GM12878 (cell line): ENCODE data around the gene BANP. TPM values are rescaled to one million over a fixed set of nuclear protein-coding genes. Genes with fewer than 3 reads are reported as not detected.

Experiments
- ATAC-seq: fragments of 200-7000 bp; cut with Tn5 transposase; 3 replicates; pipeline ENCODE4 v1.9.1; 2020; ENCODE audit warnings: mild to moderate bottlenecking, moderate library complexity
- BruUV-seq: library from RNA; stranded (reverse); fragments of 400-500 nt; replicated peaks from 2 replicates; lab custom pipeline; 2021; lab: Mats Ljungman, UMichigan
- CTCF ChIA-PET: fragments of 300-600 bp; sonication (Branson Sonifier 250); formaldehyde crosslinking; extraction: SDS; loops from one replicate; lab custom pipeline; 2021; ENCODE audit warnings: inconsistent platforms; lab: Yijun Ruan, JAX
- POLR2A ChIA-PET: fragments of 350-600 bp; formaldehyde crosslinking; extraction: SDS; loops from one replicate; lab custom pipeline; 2021; ENCODE audit warnings: inconsistent platforms; lab: Charles Lee
- RAD21 ChIA-PET: fragments of 300-600 bp; sonication (Branson Sonifier 250); formaldehyde crosslinking; loops from one replicate; lab custom pipeline; 2023; ENCODE audit warnings: antibody characterized with exemption; ENCODE audit not compliant: unreplicated experiment; lab: Charles Lee
- SMC1A ChIA-PET: fragments of 300-600 bp; sonication (Branson Sonifier 250); formaldehyde crosslinking; loops from one replicate; lab custom pipeline; 2023; ENCODE audit not compliant: unreplicated experiment, uncharacterized antibody; lab: Charles Lee
- DNase-seq: peaks from one replicate; pipeline ENCODE4 v3.0.0-alpha.2; 2011; ENCODE audit warnings: low read depth, low spot score
- FAIRE-seq: peaks from 3 replicates; lab custom pipeline; 2011; peaks lifted over from hg19 to GRCh38; lab: Jason Lieb, UNC
- H2AFZ ChIP-seq: 2 replicates; pipeline ENCODE4 v1.6.0; 2011; ENCODE audit warnings: low read depth, low read length, control low read depth; ENCODE audit not compliant: control insufficient read depth
- H3K27ac ChIP-seq: 2 replicates; pipeline ENCODE4 v1.5.1; 2011; ENCODE audit warnings: control low read depth; ENCODE audit not compliant: control insufficient read depth, insufficient read depth
- H3K27me3 ChIP-seq, 2 experiments: replicated peaks in 1 of 2; 2 replicates each; pipeline versions ENCODE4 v1.6.0 to v1.6.1; 2011; ENCODE audit warnings: low read length in 1 of 2; ENCODE audit not compliant: control insufficient read depth in 2 of 2, insufficient read depth in 2 of 2
- H3K36me3 ChIP-seq, 2 experiments: 2 replicates each; pipeline ENCODE4 v1.5.1; 2011; ENCODE audit warnings: low read length in 1 of 2; ENCODE audit not compliant: control insufficient read depth in 2 of 2, insufficient read depth in 2 of 2
- H3K4me1 ChIP-seq: 2 replicates; pipeline ENCODE4 v1.6.1; 2011; ENCODE audit warnings: mild to moderate bottlenecking, low read length, moderate library complexity, mixed read lengths; ENCODE audit not compliant: control insufficient read depth, insufficient read depth
- H3K4me2 ChIP-seq: 2 replicates; pipeline ENCODE4 v1.6.0; 2011; ENCODE audit warnings: control low read depth; ENCODE audit not compliant: control insufficient read depth, insufficient read depth
- H3K4me3 ChIP-seq: fragments of 200-600 bp; sonication (generic); 2 replicates; pipeline ENCODE4 v1.5.1; 2016
- H3K79me2 ChIP-seq: 2 replicates; pipeline ENCODE4 v1.6.0; 2011; ENCODE audit warnings: low read length; ENCODE audit not compliant: control insufficient read depth, insufficient read depth
- H3K9ac ChIP-seq: 2 replicates; pipeline ENCODE4 v1.8.0; 2011; ENCODE audit warnings: low read length, control low read depth, mixed read lengths; ENCODE audit not compliant: control insufficient read depth, insufficient read depth
- H3K9me3 ChIP-seq: replicated peaks from 3 replicates; pipeline ENCODE4 v1.5.1; 2011; ENCODE audit warnings: mild to moderate bottlenecking, low read length; ENCODE audit not compliant: control insufficient read depth, insufficient read depth
- H4K20me1 ChIP-seq: 2 replicates; pipeline ENCODE4 v1.6.0; 2011; ENCODE audit not compliant: control insufficient read depth, insufficient read depth
- BACH1 ChIP-seq: fragments of 450-650 bp; IDR thresholded peaks from 2 replicates; pipeline ENCODE4 v1.6.1; 2017; ENCODE audit warnings: mild to moderate bottlenecking, borderline replicate concordance
- E2F4 ChIP-seq: IDR thresholded peaks from 2 replicates; pipeline ENCODE4 v1.6.1; 2012; ENCODE audit warnings: low read depth, low read length, improper control_type of control experiment
- MTA3 ChIP-seq: IDR thresholded peaks from 2 replicates; pipeline ENCODE4 v1.6.1; 2012; ENCODE audit warnings: low read length, inconsistent platforms, borderline replicate concordance
- MYB ChIP-seq: fragments of 150-350 bp; IDR thresholded peaks from 2 replicates; pipeline ENCODE4 v1.6.1; 2014; ENCODE audit warnings: mild to moderate bottlenecking, low read depth, low read length, borderline replicate concordance
- NBN ChIP-seq: fragments of 450-650 bp; IDR thresholded peaks from 2 replicates; pipeline ENCODE4 v1.6.1; 2016
- NFXL1 ChIP-seq: fragments of 450-650 bp; IDR thresholded peaks from 2 replicates; pipeline ENCODE4 v1.6.1; 2017; ENCODE audit warnings: antibody characterized with exemption, mild to moderate bottlenecking, borderline replicate concordance
- SPI1 ChIP-seq: IDR thresholded peaks from 2 replicates; pipeline ENCODE4 v1.6.1; 2011; ENCODE audit warnings: low read depth, mild to moderate bottlenecking, low read length, moderate library complexity, borderline replicate concordance; ENCODE audit not compliant: insufficient read depth
- SREBF2 ChIP-seq: IDR thresholded peaks from 2 replicates; pipeline ENCODE4 v1.6.1; 2012; ENCODE audit warnings: mild to moderate bottlenecking, low read length
- SUZ12 ChIP-seq: fragments of 200-600 bp; sonication (generic); IDR thresholded peaks from one replicate; pipeline ENCODE4 v1.6.1; 2018; ENCODE audit warnings: antibody characterized with exemption, mild to moderate bottlenecking; ENCODE audit not compliant: unreplicated experiment
- ZBTB40 ChIP-seq: fragments of 450-650 bp; IDR thresholded peaks from 2 replicates; pipeline ENCODE4 v1.6.1; 2016; ENCODE audit warnings: mild to moderate bottlenecking, moderate library complexity, borderline replicate concordance
- WGBS: methylation state at CpG from one replicate; pipeline ENCODE4 v1.1.6; 2016; ENCODE audit warnings: low lambda C conversion rate; ENCODE audit not compliant: insufficient replicate concordance, insufficient coverage; ENCODE audit errors: missing lambda C conversion rate; 5-methylcytosine and 5-hydroxymethylcytosine counted together
- in situ Hi-C: fragments of 300-500 bp; cut with MboI; formaldehyde crosslinking; loops from 9 replicates; pipeline ENCODE4 v1.14.3; 2018; ENCODE audit warnings: mixed read lengths
- intact Hi-C: fragments of 100-400 bp; cut with micrococcal nuclease; formaldehyde crosslinking; loops from one replicate; pipeline ENCODE4 v1.14.2; 2022; ENCODE audit not compliant: unreplicated experiment
- polyA plus RNA-seq, 11 experiments: library from polyadenylated mRNA; depleted of rRNA in 4 of 11; unstranded in 6 of 11; stranded (reverse) in 5 of 11; fragments of >200 nt; fragmentation: Nextera tagmentation in 4 of 11; fragmentation: Illumina TruSeq in 1 of 11; extraction: Ambion mirVana in 4 of 11; extraction: Trizol in 1 of 11; gene quantifications; 1 replicate in 1 of 11; 2 replicates in 10 of 11; pipeline versions ENCODE4 v1.2.1 to v1.2.3, GENCODE V29; 2011 to 2016; ENCODE audit warnings: inconsistent platforms in 2 of 11, missing spikeins in 2 of 11, low read depth in 1 of 11
- total RNA-seq, 4 experiments: library from RNA; depleted of rRNA in 3 of 4; stranded (reverse); fragments of >200 nt in 3 of 4; fragmentation: Illumina TruSeq in 1 of 4; extraction: Trizol in 1 of 4; gene quantifications; 2 replicates each; pipeline versions ENCODE4 v1.2.1 to v1.2.3, GENCODE V29; 2013 to 2021
- TF ChIP-seq, protein P1 (sequence below): fragments of 150-350 bp; IDR thresholded peaks from 2 replicates; pipeline ENCODE4 v1.6.1; 2016; ENCODE audit warnings: low read depth, low read length

The BANP gene
- total and polyA plus RNA-seq, 10 of the 15 experiments (the other 5 are each of a cell fraction or from before 2014, with no cell fraction given) = 3.9 to 21.9 (median 12.2) TPM

DNA sequence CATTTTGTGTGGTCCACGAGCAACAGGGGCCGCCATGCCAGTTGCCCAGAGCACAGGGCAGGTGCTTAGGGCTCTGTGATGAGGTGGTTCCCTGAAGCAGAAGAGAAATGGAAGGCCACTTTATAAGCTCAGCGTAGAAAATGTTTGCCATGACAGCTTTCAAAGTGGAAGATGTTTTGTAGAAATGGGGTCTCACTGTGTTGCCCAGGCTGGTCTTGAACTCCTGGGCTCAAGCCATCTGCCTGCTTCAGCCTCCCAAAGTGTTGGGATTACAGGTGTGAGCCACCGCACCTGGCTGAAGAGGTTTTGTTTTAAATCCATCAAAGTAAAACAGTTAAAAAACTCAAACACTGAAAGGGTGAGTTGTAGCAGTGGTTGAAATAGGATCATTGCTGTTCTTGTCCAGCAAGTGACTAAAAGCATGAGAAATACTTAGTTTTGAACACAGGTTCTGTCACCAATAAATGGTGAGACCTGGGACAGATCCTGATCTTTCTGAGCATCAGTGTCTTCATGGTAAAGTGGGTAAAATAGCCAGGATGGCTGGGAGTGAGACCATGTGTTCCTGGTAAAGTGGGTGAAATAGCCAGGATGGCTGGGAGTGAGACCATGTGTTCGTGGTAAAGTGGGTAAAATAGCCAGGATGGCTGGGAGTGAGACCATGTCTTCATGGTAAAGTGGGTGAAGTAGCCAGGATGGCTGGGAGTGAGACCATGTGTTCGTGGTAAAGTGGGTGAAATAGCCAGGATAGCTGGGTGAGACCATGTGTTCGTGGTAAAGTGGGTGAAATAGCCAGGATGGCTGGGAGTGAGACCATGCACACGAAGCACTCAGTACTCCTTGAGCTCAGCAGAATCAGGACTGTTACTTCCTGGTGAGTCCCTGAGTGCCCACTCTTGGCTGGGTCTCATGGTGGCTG lies 46.0 kb downstream of the BANP start:
- TSS peak; percentile 39 for BruUV-seq
- no peak overlapping the region for H3K27ac ChIP-seq
- no peaks in the 10 kb centered on the region for H3K79me2 ChIP-seq
- no peak overlapping the region for H2AFZ ChIP-seq
- intact Hi-C loops = no loop called here
- in situ Hi-C loops = no loop called here
- H3K9me3 ChIP-seq = no peaks in the 10 kb centered on the region
- H3K36me3 ChIP-seq = peaks cover 2 to 4% of the 10 kb centered on the region in 2 experiments; a peak in 2 of 4 replicates
- H3K9ac ChIP-seq = no peak overlapping the region
- no peak for FAIRE-seq
- H3K4me1 ChIP-seq = no peaks in the 10 kb centered on the region
- H4K20me1 ChIP-seq = no peaks in the 10 kb centered on the region
- ChIA-PET CTCF (interaction anchor here (0.7 to 0.8 kb wide), 2 partner anchors 12 to 14 kb away, joined by 3 read pairs; no protein-coding TSS in a partner anchor), POLR2A (no interaction called here), RAD21 (no interaction called here), SMC1A (no interaction called here)
- 95% methylated on average over 8 of the region's 8 CpGs for WGBS
- H3K4me3 ChIP-seq = no peak overlapping the region
- H3K27me3 ChIP-seq = no peaks in the 10 kb centered on the region
- no peak for ATAC-seq
- no peak for DNase-seq
- no peak overlapping the region for H3K4me2 ChIP-seq
- no peak for TF ChIP-seq ZBTB40
- no peak for TF ChIP-seq SPI1
- TF ChIP-seq NBN = no peak
- TF ChIP-seq MYB = no peak
- no peak for TF ChIP-seq SUZ12
- TF ChIP-seq, protein P1, sequence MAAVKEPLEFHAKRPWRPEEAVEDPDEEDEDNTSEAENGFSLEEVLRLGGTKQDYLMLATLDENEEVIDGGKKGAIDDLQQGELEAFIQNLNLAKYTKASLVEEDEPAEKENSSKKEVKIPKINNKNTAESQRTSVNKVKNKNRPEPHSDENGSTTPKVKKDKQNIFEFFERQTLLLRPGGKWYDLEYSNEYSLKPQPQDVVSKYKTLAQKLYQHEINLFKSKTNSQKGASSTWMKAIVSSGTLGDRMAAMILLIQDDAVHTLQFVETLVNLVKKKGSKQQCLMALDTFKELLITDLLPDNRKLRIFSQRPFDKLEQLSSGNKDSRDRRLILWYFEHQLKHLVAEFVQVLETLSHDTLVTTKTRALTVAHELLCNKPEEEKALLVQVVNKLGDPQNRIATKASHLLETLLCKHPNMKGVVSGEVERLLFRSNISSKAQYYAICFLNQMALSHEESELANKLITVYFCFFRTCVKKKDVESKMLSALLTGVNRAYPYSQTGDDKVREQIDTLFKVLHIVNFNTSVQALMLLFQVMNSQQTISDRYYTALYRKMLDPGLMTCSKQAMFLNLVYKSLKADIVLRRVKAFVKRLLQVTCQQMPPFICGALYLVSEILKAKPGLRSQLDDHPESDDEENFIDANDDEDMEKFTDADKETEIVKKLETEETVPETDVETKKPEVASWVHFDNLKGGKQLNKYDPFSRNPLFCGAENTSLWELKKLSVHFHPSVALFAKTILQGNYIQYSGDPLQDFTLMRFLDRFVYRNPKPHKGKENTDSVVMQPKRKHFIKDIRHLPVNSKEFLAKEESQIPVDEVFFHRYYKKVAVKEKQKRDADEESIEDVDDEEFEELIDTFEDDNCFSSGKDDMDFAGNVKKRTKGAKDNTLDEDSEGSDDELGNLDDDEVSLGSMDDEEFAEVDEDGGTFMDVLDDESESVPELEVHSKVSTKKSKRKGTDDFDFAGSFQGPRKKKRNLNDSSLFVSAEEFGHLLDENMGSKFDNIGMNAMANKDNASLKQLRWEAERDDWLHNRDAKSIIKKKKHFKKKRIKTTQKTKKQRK = no peak
- no peak for TF ChIP-seq E2F4
- TF ChIP-seq MTA3 = no peak
- no peak for TF ChIP-seq BACH1
- TF ChIP-seq NFXL1 = no peak
- TF ChIP-seq SREBF2 = no peak
